Measurements from ENCODE around the gene NDRG4. TPM values are rescaled to one million over a fixed set of nuclear protein-coding genes. Genes with fewer than 3 reads are reported as not detected.

NDRG4 gene
- total and polyA plus RNA-seq, 2 experiments from 2014 or later, result 16.3 to 32.1 TPM

DNA sequence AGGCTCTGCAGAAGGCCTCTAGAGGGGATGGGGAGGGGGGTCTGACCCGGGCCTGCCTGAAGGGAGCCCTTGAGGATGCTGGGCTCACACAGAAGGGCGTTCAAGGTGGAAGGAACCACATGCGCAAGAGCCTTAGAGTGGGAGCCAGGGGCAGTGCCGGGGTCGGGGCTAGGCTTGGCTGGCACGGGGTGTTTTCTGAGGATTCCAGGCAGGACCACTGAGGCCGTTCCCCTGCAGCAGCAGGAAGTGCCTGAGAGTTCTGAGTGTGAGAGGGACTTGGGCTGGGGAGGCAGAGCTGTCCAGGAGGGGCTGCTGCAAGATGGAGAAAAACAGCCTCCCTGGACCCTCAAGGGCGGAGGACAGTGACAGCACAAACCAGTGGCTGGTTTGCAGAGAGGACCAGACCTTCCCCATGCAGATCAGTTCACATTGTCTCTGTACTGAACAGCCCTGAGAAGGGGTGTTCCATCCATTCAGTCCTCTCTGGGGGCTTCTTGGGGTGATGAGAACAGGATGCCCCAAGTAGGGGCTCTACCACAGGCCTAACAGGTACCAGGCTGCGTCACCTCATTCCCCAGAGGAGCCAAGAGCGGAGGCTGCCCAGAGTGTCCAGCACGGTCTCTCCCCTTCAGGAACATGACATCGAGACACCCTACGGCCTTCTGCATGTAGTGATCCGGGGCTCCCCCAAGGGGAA is 3.4 kb downstream of the NDRG4 start (continued):
- TF ChIP-seq, protein P1, sequence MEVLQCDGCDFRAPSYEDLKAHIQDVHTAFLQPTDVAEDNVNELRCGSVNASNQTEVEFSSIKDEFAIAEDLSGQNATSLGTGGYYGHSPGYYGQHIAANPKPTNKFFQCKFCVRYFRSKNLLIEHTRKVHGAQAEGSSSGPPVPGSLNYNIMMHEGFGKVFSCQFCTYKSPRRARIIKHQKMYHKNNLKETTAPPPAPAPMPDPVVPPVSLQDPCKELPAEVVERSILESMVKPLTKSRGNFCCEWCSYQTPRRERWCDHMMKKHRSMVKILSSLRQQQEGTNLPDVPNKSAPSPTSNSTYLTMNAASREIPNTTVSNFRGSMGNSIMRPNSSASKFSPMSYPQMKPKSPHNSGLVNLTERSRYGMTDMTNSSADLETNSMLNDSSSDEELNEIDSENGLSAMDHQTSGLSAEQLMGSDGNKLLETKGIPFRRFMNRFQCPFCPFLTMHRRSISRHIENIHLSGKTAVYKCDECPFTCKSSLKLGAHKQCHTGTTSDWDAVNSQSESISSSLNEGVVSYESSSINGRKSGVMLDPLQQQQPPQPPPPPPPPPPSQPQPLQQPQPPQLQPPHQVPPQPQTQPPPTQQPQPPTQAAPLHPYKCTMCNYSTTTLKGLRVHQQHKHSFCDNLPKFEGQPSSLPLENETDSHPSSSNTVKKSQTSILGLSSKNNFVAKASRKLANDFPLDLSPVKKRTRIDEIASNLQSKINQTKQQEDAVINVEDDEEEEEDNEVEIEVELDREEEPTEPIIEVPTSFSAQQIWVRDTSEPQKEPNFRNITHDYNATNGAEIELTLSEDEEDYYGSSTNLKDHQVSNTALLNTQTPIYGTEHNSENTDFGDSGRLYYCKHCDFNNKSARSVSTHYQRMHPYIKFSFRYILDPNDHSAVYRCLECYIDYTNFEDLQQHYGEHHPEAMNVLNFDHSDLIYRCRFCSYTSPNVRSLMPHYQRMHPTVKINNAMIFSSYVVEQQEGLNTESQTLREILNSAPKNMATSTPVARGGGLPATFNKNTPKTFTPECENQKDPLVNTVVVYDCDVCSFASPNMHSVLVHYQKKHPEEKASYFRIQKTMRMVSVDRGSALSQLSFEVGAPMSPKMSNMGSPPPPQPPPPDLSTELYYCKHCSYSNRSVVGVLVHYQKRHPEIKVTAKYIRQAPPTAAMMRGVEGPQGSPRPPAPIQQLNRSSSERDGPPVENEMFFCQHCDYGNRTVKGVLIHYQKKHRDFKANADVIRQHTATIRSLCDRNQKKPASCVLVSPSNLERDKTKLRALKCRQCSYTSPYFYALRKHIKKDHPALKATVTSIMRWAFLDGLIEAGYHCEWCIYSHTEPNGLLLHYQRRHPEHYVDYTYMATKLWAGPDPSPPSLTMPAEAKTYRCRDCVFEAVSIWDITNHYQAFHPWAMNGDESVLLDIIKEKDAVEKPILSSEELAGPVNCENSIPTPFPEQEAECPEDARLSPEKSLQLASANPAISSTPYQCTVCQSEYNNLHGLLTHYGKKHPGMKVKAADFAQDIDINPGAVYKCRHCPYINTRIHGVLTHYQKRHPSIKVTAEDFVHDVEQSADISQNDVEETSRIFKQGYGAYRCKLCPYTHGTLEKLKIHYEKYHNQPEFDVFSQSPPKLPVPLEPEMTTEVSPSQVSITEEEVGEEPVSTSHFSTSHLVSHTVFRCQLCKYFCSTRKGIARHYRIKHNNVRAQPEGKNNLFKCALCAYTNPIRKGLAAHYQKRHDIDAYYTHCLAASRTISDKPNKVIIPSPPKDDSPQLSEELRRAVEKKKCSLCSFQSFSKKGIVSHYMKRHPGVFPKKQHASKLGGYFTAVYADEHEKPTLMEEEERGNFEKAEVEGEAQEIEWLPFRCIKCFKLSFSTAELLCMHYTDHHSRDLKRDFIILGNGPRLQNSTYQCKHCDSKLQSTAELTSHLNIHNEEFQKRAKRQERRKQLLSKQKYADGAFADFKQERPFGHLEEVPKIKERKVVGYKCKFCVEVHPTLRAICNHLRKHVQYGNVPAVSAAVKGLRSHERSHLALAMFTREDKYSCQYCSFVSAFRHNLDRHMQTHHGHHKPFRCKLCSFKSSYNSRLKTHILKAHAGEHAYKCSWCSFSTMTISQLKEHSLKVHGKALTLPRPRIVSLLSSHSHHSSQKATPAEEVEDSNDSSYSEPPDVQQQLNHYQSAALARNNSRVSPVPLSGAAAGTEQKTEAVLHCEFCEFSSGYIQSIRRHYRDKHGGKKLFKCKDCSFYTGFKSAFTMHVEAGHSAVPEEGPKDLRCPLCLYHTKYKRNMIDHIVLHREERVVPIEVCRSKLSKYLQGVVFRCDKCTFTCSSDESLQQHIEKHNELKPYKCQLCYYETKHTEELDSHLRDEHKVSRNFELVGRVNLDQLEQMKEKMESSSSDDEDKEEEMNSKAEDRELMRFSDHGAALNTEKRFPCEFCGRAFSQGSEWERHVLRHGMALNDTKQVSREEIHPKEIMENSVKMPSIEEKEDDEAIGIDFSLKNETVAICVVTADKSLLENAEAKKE (CRISPR knock-in tag; IDR thresholded peaks at IDR 0.05), result no peak

DNA sequence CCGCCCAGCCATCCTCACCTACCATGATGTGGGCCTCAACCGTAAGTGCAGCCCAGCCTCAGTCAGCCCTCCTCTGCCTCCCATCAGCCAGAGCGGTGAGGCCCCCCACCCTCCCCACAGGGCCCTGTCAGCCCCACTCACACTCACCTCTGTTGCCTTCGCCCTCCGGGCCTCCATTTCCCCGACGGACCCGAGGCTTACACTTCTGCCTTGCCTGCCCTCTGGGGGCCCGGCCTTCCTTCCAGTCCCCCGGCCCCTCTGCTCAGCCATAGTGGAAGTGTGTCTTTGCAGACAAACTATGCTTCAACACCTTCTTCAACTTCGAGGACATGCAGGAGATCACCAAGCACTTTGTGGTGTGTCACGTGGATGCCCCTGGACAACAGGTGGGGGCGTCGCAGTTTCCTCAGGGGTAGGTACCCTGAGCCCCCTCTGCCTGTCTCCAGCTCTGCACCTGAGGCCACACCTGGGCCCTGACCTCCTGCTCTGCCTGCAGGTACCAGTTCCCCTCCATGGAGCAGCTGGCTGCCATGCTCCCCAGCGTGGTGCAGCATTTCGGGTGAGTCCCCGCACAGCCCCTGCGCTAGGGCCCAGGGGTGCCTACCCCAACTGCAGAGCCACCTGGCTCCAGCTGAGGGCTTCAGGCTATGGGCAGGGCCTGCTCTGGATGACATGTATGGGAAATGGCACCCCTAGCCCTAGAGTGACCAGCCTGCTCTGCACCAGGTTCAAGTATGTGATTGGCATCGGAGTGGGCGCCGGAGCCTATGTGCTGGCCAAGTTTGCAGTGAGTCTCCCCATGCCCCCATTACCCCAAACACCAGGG is 4.1 kb downstream of the NDRG4 start:
- Histone ChIP-seq H3F3A (replicated peaks; ENCODE audit: low read depth) (no peaks in the 10 kb centered on the region), H3K27me3 (ENCODE audit: insufficient read depth) (no peaks in the 10 kb centered on the region), H3K4me1 (ENCODE audit: insufficient read depth) (peaks cover 4% of the 10 kb centered on the region; the same call in 1 of the 2 replicates), H3K36me3 (ENCODE audit: insufficient read depth) (no peaks in the 10 kb centered on the region), H3K9me2 (ENCODE audit: insufficient read depth) (no peaks in the 10 kb centered on the region), H4K20me1 (replicated peaks; ENCODE audit: insufficient read depth) (peaks cover 4% of the 10 kb centered on the region; the same call in 1 of the 2 replicates), H2AFZ (no peak overlapping the region), H3K27ac (ENCODE audit: low read depth) (no peak overlapping the region), H3K4me2 (no peak overlapping the region), H3K79me2 (replicated peaks; ENCODE audit: insufficient read depth) (no peaks in the 10 kb centered on the region), H3K4me3 (no peak overlapping the region)
- ATAC-seq (no peak), DNase-seq (ENCODE audit: low spot score) (no peak)
- Mint-ChIP-seq H3K9me3 (no peaks in the 10 kb centered on the region; the same call in 2 of the 3 replicates), H3K27me3 (ENCODE audit: insufficient read depth, low read depth, poor library complexity) (peaks cover 25% of the 10 kb centered on the region), H3K4me1 (peaks cover 21% of the 10 kb centered on the region), H3K4me3 (no peak overlapping the region), H3K27ac (no peak overlapping the region), H3K36me3 (ENCODE audit: low read depth) (no peaks in the 10 kb centered on the region)
- no peak for TF ChIP-seq POLR2AphosphoS5 (IDR thresholded peaks at IDR 0.05; ENCODE audit: low read depth)
